MM.1S (cell line): Measurements from ENCODE around the gene CLP1.

ENCODE experiments used
- DNase-seq: peaks from one replicate; pipeline ENCODE4 v3.0.0-alpha.2; 2015
- H2AFZ ChIP-seq: fragments of 300-600 bp; sonication (generic); 2 replicates; pipeline ENCODE4 v1.6.0; 2016; ENCODE audit warnings: antibody characterized with exemption, low read length
- H3F3A ChIP-seq: fragments of 300-600 bp; sonication (generic); 2 replicates; pipeline ENCODE4 v1.6.1; 2016; ENCODE audit warnings: mild to moderate bottlenecking, antibody characterized with exemption, low read length, moderate library complexity, mixed read lengths; ENCODE audit not compliant: insufficient read depth
- H3K27ac ChIP-seq: fragments of 300-600 bp; sonication (generic); 2 replicates; pipeline ENCODE4 v1.5.1; 2016; ENCODE audit warnings: mild to moderate bottlenecking, low read length
- H3K27me3 ChIP-seq: fragments of 300-600 bp; sonication (generic); replicated peaks from 2 replicates; pipeline ENCODE4 v1.6.0; 2016; ENCODE audit warnings: low read length; ENCODE audit not compliant: insufficient read depth
- H3K36me3 ChIP-seq: fragments of 300-600 bp; sonication (generic); replicated peaks from 2 replicates; pipeline ENCODE4 v1.6.1; 2016; ENCODE audit warnings: mild to moderate bottlenecking, low read length, mixed read lengths; ENCODE audit not compliant: insufficient read depth
- H3K4me1 ChIP-seq: fragments of 300-600 bp; sonication (generic); 2 replicates; pipeline ENCODE4 v1.6.1; 2016; ENCODE audit warnings: low read length, mixed read lengths
- H3K4me2 ChIP-seq: fragments of 300-600 bp; sonication (generic); 2 replicates; pipeline ENCODE4 v1.6.0; 2016; ENCODE audit warnings: low read depth, low read length
- H3K4me3 ChIP-seq: fragments of 300-600 bp; sonication (generic); 2 replicates; pipeline ENCODE4 v1.5.1; 2016; ENCODE audit warnings: low read length, mixed read lengths
- H3K79me2 ChIP-seq: fragments of 300-600 bp; sonication (generic); 2 replicates; pipeline ENCODE4 v1.6.1; 2016; ENCODE audit warnings: mixed run types, low read length, mixed read lengths
- H3K9ac ChIP-seq: fragments of 300-600 bp; sonication (generic); 2 replicates; pipeline ENCODE4 v1.6.1; 2016; ENCODE audit warnings: low read length, mixed read lengths
- H3K9me2 ChIP-seq: fragments of 300-600 bp; sonication (generic); replicated peaks from 2 replicates; pipeline ENCODE4 v1.6.1; 2016; ENCODE audit warnings: mild to moderate bottlenecking, low read length, mixed read lengths; ENCODE audit not compliant: insufficient read depth
- H3K9me3 ChIP-seq: fragments of 300-600 bp; sonication (generic); replicated peaks from 2 replicates; pipeline ENCODE4 v1.6.1; 2016; ENCODE audit warnings: mild to moderate bottlenecking, low read length, mixed read lengths; ENCODE audit not compliant: insufficient read depth
- H4K20me1 ChIP-seq: fragments of 300-600 bp; sonication (generic); 2 replicates; pipeline ENCODE4 v1.6.1; 2016; ENCODE audit warnings: mild to moderate bottlenecking, low read length, moderate library complexity, mixed read lengths; ENCODE audit not compliant: insufficient read depth
- CTCF ChIP-seq: fragments of 300-600 bp; sonication (generic); IDR thresholded peaks from 2 replicates; pipeline ENCODE4 v1.5.1; 2016; ENCODE audit warnings: antibody characterized with exemption, low read length, mixed read lengths
- EZH2 ChIP-seq: fragments of 300-600 bp; sonication (generic); optimal IDR thresholded peaks from 2 replicates; pipeline ENCODE3; 2017; ENCODE audit warnings: low read depth, mild to moderate bottlenecking, antibody characterized with exemption, low read length, mixed read lengths
- EZH2phosphoT487 ChIP-seq: fragments of 300-600 bp; sonication (generic); IDR thresholded peaks from 2 replicates; pipeline ENCODE4 v1.6.1; 2018; ENCODE audit warnings: antibody characterized with exemption, low read length

The CLP1 gene

GRCh38 chr11:57638005-57638781, 19.4 kb upstream of the CLP1 start:
- no peaks in the 10 kb centered on the region for H4K20me1 ChIP-seq
- no peaks in the 10 kb centered on the region for H3K36me3 ChIP-seq
- H3K9ac ChIP-seq: peak overlapping the region; percentile 67
- peaks cover 5% of the 10 kb centered on the region; the same call in 1 of the 2 replicates for H3F3A ChIP-seq
- H3K9me3 ChIP-seq: no peaks in the 10 kb centered on the region
- no peak overlapping the region for H3K27ac ChIP-seq
- peak overlapping the region; percentile 98 for H3K4me2 ChIP-seq
- H3K27me3 ChIP-seq: no peaks in the 10 kb centered on the region
- H3K79me2 ChIP-seq: no peaks in the 10 kb centered on the region
- no peak for DNase-seq
- peak overlapping the region; percentile 97 for H2AFZ ChIP-seq
- peaks cover 3% of the 10 kb centered on the region; the same call in 1 of the 2 replicates for H3K4me1 ChIP-seq
- peak overlapping the region; percentile 83 for H3K4me3 ChIP-seq
- H3K9me2 ChIP-seq: no peaks in the 10 kb centered on the region
- no peak for TF ChIP-seq EZH2phosphoT487

GRCh38 chr11:57638811-57639320, 18.7 kb upstream of the CLP1 start:
- Histone ChIP-seq H3K79me2 (no peaks in the 10 kb centered on the region), H3K4me3 (peak overlapping the region; percentile 83), H4K20me1 (no peaks in the 10 kb centered on the region), H3K36me3 (no peaks in the 10 kb centered on the region), H2AFZ (peak overlapping the region; percentile 97), H3K9ac (peak overlapping the region; percentile 67; the same call in 1 of the 2 replicates), H3K4me1 (peaks cover 3% of the 10 kb centered on the region; the same call in 1 of the 2 replicates), H3F3A (peaks cover 5% of the 10 kb centered on the region; the same call in 1 of the 2 replicates), H3K27ac (no peak overlapping the region), H3K27me3 (no peaks in the 10 kb centered on the region), H3K4me2 (peak overlapping the region; percentile 98), H3K9me2 (no peaks in the 10 kb centered on the region), H3K9me3 (no peaks in the 10 kb centered on the region)
- DNase-seq: no peak
- TF ChIP-seq CTCF (no peak), EZH2phosphoT487 (no peak), EZH2 (no peak)

- Histone ChIP-seq H3K4me1 (peaks cover 3% of the 10 kb centered on the region; the same call in 1 of the 2 replicates), H3F3A (peaks cover 5% of the 10 kb centered on the region; the same call in 1 of the 2 replicates), H3K9me2 (no peaks in the 10 kb centered on the region), H3K4me2 (no peak overlapping the region), H2AFZ (no peak overlapping the region), H3K9ac (no peak overlapping the region), H3K27me3 (no peaks in the 10 kb centered on the region), H3K79me2 (no peaks in the 10 kb centered on the region), H3K36me3 (no peaks in the 10 kb centered on the region), H3K9me3 (no peaks in the 10 kb centered on the region), H4K20me1 (no peaks in the 10 kb centered on the region), H3K4me3 (no peak overlapping the region), H3K27ac (no peak overlapping the region)
- DNase-seq: no peak
- no peak for TF ChIP-seq CTCF
- no peak for TF ChIP-seq EZH2
- no peak for TF ChIP-seq EZH2phosphoT487
Measured at GRCh38 chr11:57639321-57640067, 18.1 kb upstream of the CLP1 start.
